ENCODE measurements around the gene TAF1C.
"Not testable (repeated sequence)": the region's sequence is repeated elsewhere in the genome, so short reads cannot be mapped to it uniquely, and the experiment has no call there.

The TAF1C gene

DNA sequence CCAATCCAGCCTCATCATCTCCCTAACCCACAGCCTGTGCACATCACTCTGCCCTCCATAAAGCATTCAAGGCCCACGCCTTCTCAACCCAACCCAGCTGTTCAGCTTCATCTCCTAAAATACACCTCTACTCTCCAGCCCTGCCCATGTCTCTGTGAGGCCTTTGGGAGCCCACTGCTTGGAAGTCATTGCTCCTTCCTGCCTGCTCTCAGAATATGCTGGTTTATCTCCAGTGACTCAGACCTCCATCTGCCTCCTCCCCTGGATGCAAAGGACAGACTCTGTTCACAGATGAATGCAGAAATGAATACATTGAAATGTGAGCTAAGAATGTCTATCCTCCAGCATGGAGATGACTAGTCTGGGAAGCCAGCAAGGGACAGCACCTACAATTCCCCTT, 34.0 kb upstream of the TAF1C start:
- no peak for DNase-seq (ENCODE audit: low spot score)
- TF ChIP-seq, protein P1, sequence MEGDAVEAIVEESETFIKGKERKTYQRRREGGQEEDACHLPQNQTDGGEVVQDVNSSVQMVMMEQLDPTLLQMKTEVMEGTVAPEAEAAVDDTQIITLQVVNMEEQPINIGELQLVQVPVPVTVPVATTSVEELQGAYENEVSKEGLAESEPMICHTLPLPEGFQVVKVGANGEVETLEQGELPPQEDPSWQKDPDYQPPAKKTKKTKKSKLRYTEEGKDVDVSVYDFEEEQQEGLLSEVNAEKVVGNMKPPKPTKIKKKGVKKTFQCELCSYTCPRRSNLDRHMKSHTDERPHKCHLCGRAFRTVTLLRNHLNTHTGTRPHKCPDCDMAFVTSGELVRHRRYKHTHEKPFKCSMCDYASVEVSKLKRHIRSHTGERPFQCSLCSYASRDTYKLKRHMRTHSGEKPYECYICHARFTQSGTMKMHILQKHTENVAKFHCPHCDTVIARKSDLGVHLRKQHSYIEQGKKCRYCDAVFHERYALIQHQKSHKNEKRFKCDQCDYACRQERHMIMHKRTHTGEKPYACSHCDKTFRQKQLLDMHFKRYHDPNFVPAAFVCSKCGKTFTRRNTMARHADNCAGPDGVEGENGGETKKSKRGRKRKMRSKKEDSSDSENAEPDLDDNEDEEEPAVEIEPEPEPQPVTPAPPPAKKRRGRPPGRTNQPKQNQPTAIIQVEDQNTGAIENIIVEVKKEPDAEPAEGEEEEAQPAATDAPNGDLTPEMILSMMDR (IDR thresholded peaks at IDR 0.05; ENCODE audit: extremely low read depth, missing control alignments), result no peak

DNA sequence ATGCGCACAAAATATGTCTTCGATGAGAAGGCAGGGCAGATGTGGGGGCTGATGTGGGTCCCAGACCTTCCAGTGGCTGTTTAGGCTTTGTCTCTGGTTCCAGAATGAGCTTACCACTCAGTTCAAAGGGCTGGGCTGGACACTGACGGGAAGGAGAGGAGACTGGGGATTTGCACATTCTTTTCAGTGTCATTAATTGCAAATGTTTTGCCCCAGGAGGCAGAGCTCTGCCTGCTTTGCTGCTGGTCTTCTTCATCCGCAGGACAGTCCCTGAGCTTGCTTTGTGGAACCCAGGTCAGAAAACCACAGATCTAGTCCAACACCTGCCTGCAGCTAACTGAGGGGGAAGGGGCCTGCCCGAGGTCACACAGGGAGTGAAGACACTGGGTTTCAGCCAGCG, 32.1 kb upstream of the TAF1C start:
- no peak for DNase-seq (ENCODE audit: low spot score)
- TF ChIP-seq, protein P1 (IDR thresholded peaks at IDR 0.05; ENCODE audit: extremely low read depth, missing control alignments), result no peak

DNA sequence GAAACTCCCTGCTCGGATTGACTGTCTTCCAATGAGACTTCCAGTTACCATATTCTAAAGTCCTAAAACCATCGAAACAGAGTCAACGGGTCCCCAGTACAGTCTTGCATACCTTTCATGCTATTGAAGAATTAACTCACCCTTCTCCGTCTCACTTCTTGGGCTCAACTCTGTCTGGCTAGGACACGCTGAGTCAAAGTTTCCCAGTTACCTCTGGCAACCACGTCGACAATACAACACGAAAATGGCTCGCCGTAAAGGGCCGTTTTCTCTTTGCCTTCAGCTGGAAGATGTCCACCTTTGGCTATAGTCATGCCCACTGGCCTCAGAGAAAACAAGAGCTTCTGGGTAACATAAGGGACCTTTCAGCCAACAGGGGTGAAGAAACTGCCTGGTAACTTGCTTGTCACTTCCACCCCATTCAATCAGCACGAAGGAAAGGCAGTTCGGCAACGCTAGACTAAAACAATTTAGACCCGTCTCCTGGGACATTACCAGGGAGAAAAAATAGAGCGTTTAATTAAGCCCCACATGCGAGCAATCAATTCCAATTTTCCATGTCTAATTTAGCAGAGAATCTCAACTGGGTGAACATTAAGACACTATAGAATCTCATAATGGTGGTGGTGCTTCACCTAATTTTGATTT, 31.4 kb upstream of the TAF1C start:
- DNase-seq (ENCODE audit: low spot score), result no peak

DNA sequence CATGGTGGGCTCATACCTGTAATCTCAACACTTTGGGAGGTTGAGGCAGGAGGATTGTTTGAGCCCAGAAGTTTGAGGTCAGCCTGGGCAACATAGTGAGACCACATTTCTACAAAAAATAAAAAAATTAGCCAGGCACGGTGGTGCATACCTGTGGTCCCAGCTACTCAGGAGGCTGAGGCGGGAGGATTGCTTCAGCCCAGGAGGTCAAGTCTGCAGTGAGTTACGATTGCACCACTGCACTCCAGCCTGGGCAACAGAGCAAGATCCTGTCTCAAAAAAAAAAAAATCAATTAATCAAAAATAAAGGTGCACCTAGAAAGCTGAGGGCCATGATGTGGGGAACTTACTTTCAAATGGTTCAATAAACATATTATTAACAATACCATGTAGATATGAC, 29.3 kb upstream of the TAF1C start:
- not testable (repeated sequence) for DNase-seq (ENCODE audit: low spot score)

More for the DNA sequence above, 31.4 kb upstream of the TAF1C start:
- TF ChIP-seq, protein P1 (IDR thresholded peaks at IDR 0.05; ENCODE audit: extremely low read depth, missing control alignments), result no peak

DNA sequence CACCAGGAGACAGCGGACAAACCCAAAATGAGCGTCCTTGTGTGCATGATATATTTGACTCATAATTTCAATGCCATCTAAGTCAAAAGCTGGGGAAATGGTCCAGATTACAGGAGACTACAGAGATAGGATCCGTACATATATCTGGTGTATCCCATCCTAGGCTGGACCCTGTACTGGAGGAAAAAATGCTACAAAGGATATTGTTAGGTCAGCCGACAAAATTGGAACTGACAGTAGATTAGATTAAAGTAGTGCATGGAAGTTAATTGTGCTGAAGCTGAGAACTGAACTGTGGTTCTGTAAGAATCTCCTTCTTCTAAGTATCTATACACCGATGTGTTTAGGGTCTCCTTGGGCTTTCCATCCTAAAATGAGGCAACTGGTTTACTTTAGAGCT, 28.7 kb upstream of the TAF1C start:
- TF ChIP-seq, protein P1 (IDR thresholded peaks at IDR 0.05; ENCODE audit: extremely low read depth, missing control alignments), result no peak
- no peak for DNase-seq (ENCODE audit: low spot score)

DNA sequence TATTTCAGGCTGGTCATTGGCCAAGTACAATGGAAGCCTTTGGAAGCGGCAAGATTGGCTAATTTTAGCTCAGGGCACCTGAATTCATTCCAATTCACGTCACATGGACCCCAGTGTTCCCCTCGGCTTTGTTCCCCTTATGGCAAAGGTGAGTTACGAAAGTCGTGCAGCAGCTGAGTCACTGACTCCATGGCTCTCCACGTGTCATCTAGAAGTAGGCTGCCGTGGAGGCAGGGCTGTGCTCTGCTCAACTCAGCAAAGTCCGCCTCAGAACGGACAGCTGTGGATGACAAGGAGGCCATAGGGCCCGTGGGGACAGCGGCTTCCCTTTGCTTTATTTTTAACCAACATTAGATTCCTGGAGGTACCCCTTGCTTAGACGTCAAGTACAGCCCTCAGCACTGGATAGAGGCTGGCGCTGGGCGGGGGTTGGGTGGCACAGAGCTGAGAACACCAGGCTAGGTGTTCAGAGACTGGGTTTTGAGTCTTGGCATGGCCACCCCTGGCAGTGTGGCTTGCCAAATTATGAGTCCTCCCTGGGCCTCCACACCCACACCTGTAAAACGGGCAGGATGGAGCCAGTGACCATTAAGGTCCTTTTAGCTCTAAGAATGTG, 27.7 kb upstream of the TAF1C start:
- TF ChIP-seq, protein P1 (IDR thresholded peaks at IDR 0.05; ENCODE audit: extremely low read depth, missing control alignments), result no peak
- DNase-seq (ENCODE audit: low spot score), result no peak

DNA sequence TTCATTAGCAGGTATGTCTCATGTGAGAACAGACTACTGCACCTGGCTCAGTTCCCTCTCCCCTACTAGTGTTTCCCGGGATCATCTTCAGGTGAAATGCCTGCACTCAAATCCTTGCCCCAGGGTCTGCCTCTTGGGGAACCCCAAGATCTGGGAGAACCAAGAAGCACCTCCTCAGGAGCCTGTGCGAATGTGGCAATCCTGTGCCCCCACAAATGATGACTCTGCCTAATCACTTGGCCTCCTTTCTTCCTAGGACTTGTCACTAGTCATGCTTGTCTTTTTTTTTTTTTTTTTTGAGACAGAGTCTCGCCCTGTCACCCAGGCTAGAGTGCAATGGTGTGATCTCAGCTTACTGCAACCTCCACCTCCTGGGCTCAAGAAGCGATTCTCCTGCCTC, 25.8 kb upstream of the TAF1C start:
- DNase-seq (ENCODE audit: low spot score), result no peak
- TF ChIP-seq, protein P1 (IDR thresholded peaks at IDR 0.05; ENCODE audit: extremely low read depth, missing control alignments), result no peak

DNA sequence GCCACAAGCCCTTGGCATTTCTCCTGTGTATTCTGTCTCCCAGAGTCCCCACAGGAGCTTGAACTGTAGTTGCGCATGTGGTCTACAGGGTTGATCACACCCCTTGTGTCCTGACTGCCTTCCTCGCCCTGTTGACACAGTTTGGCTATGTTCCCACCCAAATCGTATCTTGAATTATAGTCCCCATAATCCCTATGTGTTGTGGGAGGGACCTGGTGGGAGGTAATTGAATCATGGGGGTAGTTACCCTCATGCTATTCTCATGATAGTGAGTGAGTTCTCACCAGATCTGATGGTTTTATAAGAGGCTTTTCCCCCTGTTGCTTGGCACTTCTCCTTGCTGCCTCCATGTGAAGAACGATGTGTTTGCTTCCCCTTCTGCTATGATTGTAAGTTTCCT, 25.3 kb upstream of the TAF1C start:
- no peak for DNase-seq (ENCODE audit: low spot score)
- TF ChIP-seq, protein P1 (IDR thresholded peaks at IDR 0.05; ENCODE audit: extremely low read depth, missing control alignments), result no peak
